ENCODE data around the gene DCUN1D2. TPM values are rescaled to one million over a fixed set of nuclear protein-coding genes. Genes with fewer than 3 reads are reported as not detected.
"Not testable (repeated sequence)": the region's sequence is repeated elsewhere in the genome, so short reads cannot be mapped to it uniquely, and the experiment has no call there.

The DCUN1D2 gene
- total RNA-seq, 1 experiment from 2014 or later: 33.0 TPM

DNA sequence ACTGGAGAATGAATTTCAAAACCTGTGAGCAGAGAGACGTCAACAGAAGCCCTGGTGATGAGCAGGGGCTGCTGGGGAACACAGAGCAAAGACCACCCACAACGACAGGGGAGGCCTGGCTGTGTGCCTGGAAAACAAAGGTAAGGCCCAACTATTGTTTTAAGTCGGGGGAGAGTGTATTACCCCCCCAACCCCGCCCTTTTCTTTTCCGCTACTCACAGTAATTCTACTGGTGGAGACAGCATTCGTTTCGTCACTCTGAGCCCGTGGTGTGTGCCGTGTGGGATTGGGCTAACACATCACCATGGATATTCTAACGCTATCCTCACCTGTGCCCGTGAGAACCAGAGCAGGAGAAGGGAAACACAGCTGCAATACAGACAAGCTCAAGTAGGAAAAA lies 18.7 kb downstream of the DCUN1D2 start:
- Histone ChIP-seq H3K27ac (no peak overlapping the region), H3K9me3 (ENCODE audit: insufficient read depth, low read depth) (no peaks in the 10 kb centered on the region), H3K4me1 (replicated peaks; ENCODE audit: insufficient read depth) (no peaks in the 10 kb centered on the region), H3F3A (ENCODE audit: insufficient read depth, low read depth) (no peaks in the 10 kb centered on the region), H3K4me2 (no peak overlapping the region), H3K79me2 (ENCODE audit: low read depth) (no peaks in the 10 kb centered on the region), H3K9me2 (ENCODE audit: insufficient read depth) (no peaks in the 10 kb centered on the region), H3K27me3 (ENCODE audit: insufficient read depth, low read depth) (no peaks in the 10 kb centered on the region), H2AFZ (no peak overlapping the region), H4K20me1 (ENCODE audit: insufficient read depth) (no peaks in the 10 kb centered on the region; the same call in 1 of the 2 replicates), H3K4me3 (no peak overlapping the region), H3K36me3 (ENCODE audit: low read depth) (peaks cover 17% of the 10 kb centered on the region; the same call in 1 of the 2 replicates)
- ChIA-PET CTCF (no interaction called here), POLR2A (ENCODE audit: unreplicated experiment) (no interaction called here)
- no peak for TF ChIP-seq EZH2 (IDR thresholded peaks at IDR 0.05; ENCODE audit: low read depth)
- TF ChIP-seq, protein P1, sequence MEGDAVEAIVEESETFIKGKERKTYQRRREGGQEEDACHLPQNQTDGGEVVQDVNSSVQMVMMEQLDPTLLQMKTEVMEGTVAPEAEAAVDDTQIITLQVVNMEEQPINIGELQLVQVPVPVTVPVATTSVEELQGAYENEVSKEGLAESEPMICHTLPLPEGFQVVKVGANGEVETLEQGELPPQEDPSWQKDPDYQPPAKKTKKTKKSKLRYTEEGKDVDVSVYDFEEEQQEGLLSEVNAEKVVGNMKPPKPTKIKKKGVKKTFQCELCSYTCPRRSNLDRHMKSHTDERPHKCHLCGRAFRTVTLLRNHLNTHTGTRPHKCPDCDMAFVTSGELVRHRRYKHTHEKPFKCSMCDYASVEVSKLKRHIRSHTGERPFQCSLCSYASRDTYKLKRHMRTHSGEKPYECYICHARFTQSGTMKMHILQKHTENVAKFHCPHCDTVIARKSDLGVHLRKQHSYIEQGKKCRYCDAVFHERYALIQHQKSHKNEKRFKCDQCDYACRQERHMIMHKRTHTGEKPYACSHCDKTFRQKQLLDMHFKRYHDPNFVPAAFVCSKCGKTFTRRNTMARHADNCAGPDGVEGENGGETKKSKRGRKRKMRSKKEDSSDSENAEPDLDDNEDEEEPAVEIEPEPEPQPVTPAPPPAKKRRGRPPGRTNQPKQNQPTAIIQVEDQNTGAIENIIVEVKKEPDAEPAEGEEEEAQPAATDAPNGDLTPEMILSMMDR (conservative IDR thresholded peaks at IDR 0.05): no peak
- BruUV-seq (replicated peaks): no TSS peak
- intact Hi-C loops (cut with micrococcal nuclease; ENCODE audit: unreplicated experiment): no loop called here
- no peak for DNase-seq

DNA sequence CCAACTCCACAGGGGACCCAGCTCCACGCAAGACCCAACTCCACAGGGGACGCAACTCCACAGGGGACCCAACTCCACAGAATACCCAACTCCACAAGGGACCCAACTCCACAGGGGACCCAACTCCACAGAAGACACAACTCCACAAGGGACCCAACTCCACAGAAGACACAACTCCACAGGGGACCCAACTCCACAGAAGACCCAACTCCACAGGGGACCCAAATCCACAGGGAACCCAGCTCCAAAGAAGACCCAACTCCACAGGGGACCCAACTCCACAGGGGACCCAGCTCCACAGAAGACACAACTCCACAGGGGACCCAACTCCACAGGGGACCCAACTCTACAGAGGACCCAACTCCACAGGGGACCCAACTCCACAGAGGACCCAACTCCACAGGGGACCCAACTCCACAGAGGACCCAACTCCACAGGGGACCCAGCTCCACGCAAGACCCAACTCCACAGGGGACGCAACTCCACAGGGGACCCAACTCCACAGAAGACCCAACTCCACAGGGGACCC lies 19.8 kb downstream of the DCUN1D2 start:
- H3K4me1 ChIP-seq (replicated peaks; ENCODE audit: insufficient read depth); H3K4me3 ChIP-seq; BruUV-seq (replicated peaks); H3K27ac ChIP-seq; H3F3A ChIP-seq (ENCODE audit: insufficient read depth, low read depth); DNase-seq; H2AFZ ChIP-seq; H3K9me2 ChIP-seq (ENCODE audit: insufficient read depth); H3K9me3 ChIP-seq (ENCODE audit: insufficient read depth, low read depth); H3K4me2 ChIP-seq; H4K20me1 ChIP-seq (ENCODE audit: insufficient read depth); intact Hi-C loops (cut with micrococcal nuclease; ENCODE audit: unreplicated experiment); POLR2A ChIA-PET (ENCODE audit: unreplicated experiment); H3K79me2 ChIP-seq (ENCODE audit: low read depth); H3K27me3 ChIP-seq (ENCODE audit: insufficient read depth, low read depth): not testable (repeated sequence)
- H3K36me3 ChIP-seq (ENCODE audit: low read depth): 0 out of 2 replicates have a peak, but pooled peaks cover 13% of the 10 kb centered on the region
- CTCF ChIA-PET: interaction anchor here (0.5 kb wide), 1 partner anchor 896 kb away, joined by 3 read pairs; no protein-coding TSS in a partner anchor

DNA sequence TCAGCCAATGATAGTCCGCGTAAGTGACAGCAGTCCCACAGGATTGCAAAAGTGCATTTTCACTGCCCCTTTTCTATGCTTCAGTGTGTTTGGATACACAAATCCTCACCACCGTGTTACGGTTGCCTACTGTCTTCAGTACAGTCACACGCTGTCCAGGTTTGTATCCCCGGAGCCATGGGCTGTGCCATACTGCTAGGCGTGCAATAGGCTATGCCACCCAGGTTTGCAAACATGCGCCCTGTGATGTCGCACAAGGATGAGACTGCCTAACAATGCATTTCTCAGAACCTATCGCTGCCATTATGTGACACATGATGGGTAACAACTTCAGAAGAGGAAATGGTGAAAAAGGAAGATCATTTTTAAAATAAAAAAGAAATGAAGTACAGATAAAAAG lies 20.4 kb downstream of the DCUN1D2 start:
- Histone ChIP-seq H3K36me3 (ENCODE audit: low read depth) (0 out of 2 replicates have a peak, but pooled peaks cover 13% of the 10 kb centered on the region), H3K79me2 (ENCODE audit: low read depth) (no peaks in the 10 kb centered on the region), H3K9me3 (ENCODE audit: insufficient read depth, low read depth) (no peaks in the 10 kb centered on the region), H3K27ac (no peak overlapping the region), H3F3A (ENCODE audit: insufficient read depth, low read depth) (no peaks in the 10 kb centered on the region), H3K4me2 (no peak overlapping the region), H3K9me2 (ENCODE audit: insufficient read depth) (no peaks in the 10 kb centered on the region), H2AFZ (no peak overlapping the region), H3K27me3 (ENCODE audit: insufficient read depth, low read depth) (no peaks in the 10 kb centered on the region), H3K4me3 (no peak overlapping the region), H3K4me1 (replicated peaks; ENCODE audit: insufficient read depth) (no peaks in the 10 kb centered on the region), H4K20me1 (ENCODE audit: insufficient read depth) (no peaks in the 10 kb centered on the region; the same call in 1 of the 2 replicates)
- BruUV-seq (replicated peaks): no TSS peak
- ChIA-PET CTCF (no interaction called here), POLR2A (ENCODE audit: unreplicated experiment) (no interaction called here)
- TF ChIP-seq EZH2 (IDR thresholded peaks at IDR 0.05; ENCODE audit: low read depth): no peak
- TF ChIP-seq, protein P1 (conservative IDR thresholded peaks at IDR 0.05): no peak
- intact Hi-C loops (cut with micrococcal nuclease; ENCODE audit: unreplicated experiment): no loop called here
- DNase-seq: no peak

DNA sequence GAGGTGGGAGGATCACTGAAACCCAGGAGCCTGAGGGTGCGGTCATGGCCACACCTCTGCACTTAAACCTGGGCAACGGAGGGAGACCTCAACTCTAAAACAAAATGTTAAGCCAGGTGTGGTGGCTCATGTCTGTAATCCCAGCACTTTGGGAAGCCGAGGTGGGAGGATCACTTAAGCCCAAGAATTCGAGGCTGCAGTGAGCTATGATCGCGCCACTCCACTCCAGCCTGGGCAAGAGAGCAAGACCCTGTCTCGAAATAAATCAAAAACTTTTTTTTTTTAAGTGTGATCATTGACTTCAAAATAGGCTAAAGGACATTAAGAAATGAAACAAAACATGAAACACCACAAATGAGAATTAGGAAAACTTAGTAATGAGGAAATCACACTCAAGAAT lies 20.9 kb downstream of the DCUN1D2 start:
- H3K4me2 ChIP-seq: no peak overlapping the region
- H2AFZ ChIP-seq: no peak overlapping the region
- DNase-seq: no peak
- no TSS peak for BruUV-seq (replicated peaks)
- intact Hi-C loops (cut with micrococcal nuclease; ENCODE audit: unreplicated experiment): no loop called here
- H3F3A ChIP-seq (ENCODE audit: insufficient read depth, low read depth): no peaks in the 10 kb centered on the region
- TF ChIP-seq, protein P1 (conservative IDR thresholded peaks at IDR 0.05): no peak
- TF ChIP-seq EZH2 (IDR thresholded peaks at IDR 0.05; ENCODE audit: low read depth): no peak
- H3K79me2 ChIP-seq (ENCODE audit: low read depth): no peaks in the 10 kb centered on the region
- CTCF ChIA-PET: no interaction called here
- H3K27me3 ChIP-seq (ENCODE audit: insufficient read depth, low read depth): no peaks in the 10 kb centered on the region
- POLR2A ChIA-PET (ENCODE audit: unreplicated experiment): no interaction called here
- H3K9me3 ChIP-seq (ENCODE audit: insufficient read depth, low read depth): no peaks in the 10 kb centered on the region
- H3K4me1 ChIP-seq (replicated peaks; ENCODE audit: insufficient read depth): no peaks in the 10 kb centered on the region
- no peak overlapping the region for H3K4me3 ChIP-seq
- no peaks in the 10 kb centered on the region for H3K9me2 ChIP-seq (ENCODE audit: insufficient read depth)
- no peaks in the 10 kb centered on the region; the same call in 1 of the 2 replicates for H4K20me1 ChIP-seq (ENCODE audit: insufficient read depth)
- H3K36me3 ChIP-seq (ENCODE audit: low read depth): 0 out of 2 replicates have a peak, but pooled peaks cover 13% of the 10 kb centered on the region
- no peak overlapping the region for H3K27ac ChIP-seq
